Spinal cord (tissue), 10 donors: ENCODE results near the gene TSR1. TPM values are rescaled to one million over a fixed set of nuclear protein-coding genes. Genes with fewer than 3 reads are reported as not detected.

ENCODE experiments used
- DNase-seq, 6 donors: peaks; one replicate each; pipeline versions ENCODE4 v3.0.0 to v3.0.0-alpha.2; 2013 to 2015; ENCODE audit warnings: low spot score in 6 of 6, low read depth in 4 of 6
- H3K27ac ChIP-seq: one replicate; pipeline ENCODE4 v1.5.1; 2013; ENCODE audit warnings: low read depth, low read length, control low read depth
- H3K27me3 ChIP-seq: one replicate; pipeline ENCODE4 v1.6.1; 2013; ENCODE audit warnings: low read length; ENCODE audit not compliant: control insufficient read depth, insufficient read depth
- H3K36me3 ChIP-seq: one replicate; pipeline ENCODE4 v1.6.1; 2013; ENCODE audit warnings: low read length; ENCODE audit not compliant: control insufficient read depth, insufficient read depth
- H3K4me1 ChIP-seq: one replicate; pipeline ENCODE4 v1.6.1; 2013; ENCODE audit warnings: low read length; ENCODE audit not compliant: control insufficient read depth, insufficient read depth
- H3K4me3 ChIP-seq: one replicate; pipeline ENCODE4 v1.5.1; 2013; ENCODE audit warnings: low read depth, low read length, control low read depth
- H3K9me3 ChIP-seq: one replicate; pipeline ENCODE4 v1.6.1; 2013; ENCODE audit warnings: low read length; ENCODE audit not compliant: control insufficient read depth, insufficient read depth
- WGBS: methylation state at CpG from one replicate; pipeline ENCODE4 v1.1.5; 2013; ENCODE audit warnings: missing lambda C conversion rate; ENCODE audit not compliant: insufficient coverage; 5-methylcytosine and 5-hydroxymethylcytosine counted together
- polyA plus RNA-seq, 2 donors: library from polyadenylated mRNA; unstranded; fragments of 120-200 nt; gene quantifications; one replicate each; pipeline ENCODE4 v1.2.1, GENCODE V29; 2013; ENCODE audit not compliant: insufficient read length in 2 of 2
- total RNA-seq, 2 donors: library from RNA; depleted of rRNA in 1 of 2; stranded (reverse); fragments of 120-200 nt in 1 of 2; fragments of >200 nt in 1 of 2; gene quantifications; one replicate each; pipeline versions ENCODE4 v1.2.3 to v1.2.4, GENCODE V29; 2013 to 2014
- donor health status: healthy.

Gene TSR1
- total and polyA plus RNA-seq, 4 donors = 27.5 to 41.0 (median 29.8) TPM

- no peak overlapping the region for H3K27ac ChIP-seq
- 79% methylated on average over 11 of the region's 11 CpGs for WGBS
- H3K4me1 ChIP-seq = peaks cover 24% of the 10 kb centered on the region
- no peaks in the 10 kb centered on the region for H3K9me3 ChIP-seq
- no peak for DNase-seq
- no peaks in the 10 kb centered on the region for H3K27me3 ChIP-seq
- H3K4me3 ChIP-seq = no peak overlapping the region
- H3K36me3 ChIP-seq = peaks cover 93% of the 10 kb centered on the region
Measured at GRCh38 chr17:2370211-2370589, 33.9 kb upstream of the TSR1 start.

GRCh38 chr17:2369551-2370210, 33.4 kb upstream of the TSR1 start:
- H3K27me3 ChIP-seq = no peaks in the 10 kb centered on the region
- no peak for DNase-seq
- peaks cover 24% of the 10 kb centered on the region for H3K4me1 ChIP-seq
- H3K36me3 ChIP-seq = peaks cover 93% of the 10 kb centered on the region
- H3K9me3 ChIP-seq = no peaks in the 10 kb centered on the region
- 53% methylated on average over 20 of the region's 20 CpGs for WGBS
- H3K27ac ChIP-seq = no peak overlapping the region
- H3K4me3 ChIP-seq = no peak overlapping the region

GRCh38 chr17:2369039-2369438, 32.8 kb upstream of the TSR1 start:
- WGBS = 45% methylated on average over 3 of the region's 5 CpGs
- no peak overlapping the region for H3K27ac ChIP-seq
- DNase-seq = no peak
- H3K9me3 ChIP-seq = no peaks in the 10 kb centered on the region
- H3K4me3 ChIP-seq = no peak overlapping the region
- peaks cover 94% of the 10 kb centered on the region for H3K36me3 ChIP-seq
- H3K27me3 ChIP-seq = no peaks in the 10 kb centered on the region
- peaks cover 31% of the 10 kb centered on the region for H3K4me1 ChIP-seq

GRCh38 chr17:2368359-2368758, 32.1 kb upstream of the TSR1 start:
- no peak overlapping the region for H3K4me3 ChIP-seq
- no peak for DNase-seq
- H3K27ac ChIP-seq = no peak overlapping the region
- no peaks in the 10 kb centered on the region for H3K9me3 ChIP-seq
- H3K36me3 ChIP-seq = peaks cover 95% of the 10 kb centered on the region
- H3K4me1 ChIP-seq = peaks cover 38% of the 10 kb centered on the region
- no peaks in the 10 kb centered on the region for H3K27me3 ChIP-seq
- 97% methylated on average over 5 of the region's 8 CpGs for WGBS

GRCh38 chr17:2366747-2367494, 30.7 kb upstream of the TSR1 start:
- Histone ChIP-seq H3K36me3 (peaks cover 95% of the 10 kb centered on the region), H3K4me3 (no peak overlapping the region), H3K4me1 (peaks cover 43% of the 10 kb centered on the region), H3K9me3 (no peaks in the 10 kb centered on the region), H3K27ac (no peak overlapping the region), H3K27me3 (no peaks in the 10 kb centered on the region)
- WGBS = 74% methylated on average over 9 of the region's 26 CpGs
- no peak for DNase-seq

- 93% methylated on average over 18 of the region's 20 CpGs for WGBS
- no peak for DNase-seq
- no peaks in the 10 kb centered on the region for H3K27me3 ChIP-seq
- H3K4me3 ChIP-seq = no peak overlapping the region
- H3K9me3 ChIP-seq = no peaks in the 10 kb centered on the region
- peaks cover 51% of the 10 kb centered on the region for H3K4me1 ChIP-seq
- no peak overlapping the region for H3K27ac ChIP-seq
- H3K36me3 ChIP-seq = peaks cover 97% of the 10 kb centered on the region
Measured at GRCh38 chr17:2365132-2365531, 28.9 kb upstream of the TSR1 start.

GRCh38 chr17:2364763-2365116, 28.5 kb upstream of the TSR1 start:
- Histone ChIP-seq H3K4me3 (no peak overlapping the region), H3K9me3 (no peaks in the 10 kb centered on the region), H3K36me3 (peaks cover 97% of the 10 kb centered on the region), H3K27me3 (no peaks in the 10 kb centered on the region), H3K27ac (no peak overlapping the region), H3K4me1 (peaks cover 48% of the 10 kb centered on the region)
- DNase-seq = no peak
- WGBS = 84% methylated on average over 9 of the region's 12 CpGs

- DNase-seq = peak in 1 of 6 donors; percentile 74
Measured at GRCh38 chr17:2363851-2364762, 27.9 kb upstream of the TSR1 start.

GRCh38 chr17:2363318-2363717, 27.1 kb upstream of the TSR1 start:
- no peak overlapping the region for H3K27ac ChIP-seq
- no peak for DNase-seq
- H3K27me3 ChIP-seq = no peaks in the 10 kb centered on the region
- peaks cover 51% of the 10 kb centered on the region for H3K4me1 ChIP-seq
- 92% methylated on average over 21 of the region's 21 CpGs for WGBS
- H3K9me3 ChIP-seq = no peaks in the 10 kb centered on the region
- peaks cover 91% of the 10 kb centered on the region for H3K36me3 ChIP-seq
- H3K4me3 ChIP-seq = no peak overlapping the region

More at GRCh38 chr17:2363851-2364762, 27.9 kb upstream of the TSR1 start:
- peaks cover 96% of the 10 kb centered on the region for H3K36me3 ChIP-seq
- WGBS = 65% methylated on average over 20 of the region's 26 CpGs
- H3K9me3 ChIP-seq = no peaks in the 10 kb centered on the region
- peaks cover 48% of the 10 kb centered on the region for H3K4me1 ChIP-seq
- H3K4me3 ChIP-seq = no peak overlapping the region
- H3K27me3 ChIP-seq = no peaks in the 10 kb centered on the region
- H3K27ac ChIP-seq = no peak overlapping the region
